WTC11 (cell line): ENCODE results near the gene TNS3. TPM values are rescaled to one million over a fixed set of nuclear protein-coding genes. Genes with fewer than 3 reads are reported as not detected.

ENCODE experiments used
- ATAC-seq: fragments of 200-7000 bp; cut with Tn5 transposase; 2 replicates; pipeline ENCODE4 v1.10.0; 2021; ENCODE audit warnings: mild to moderate bottlenecking, moderate library complexity
- CTCF ChIA-PET: fragments of 300-600 bp; sonication (Branson Sonifier 250); formaldehyde crosslinking; loops from one replicate; lab custom pipeline; 2021; ENCODE audit warnings: antibody characterized with exemption; lab: Charles Lee
- POLR2A ChIA-PET: fragments of 350-600 bp; sonication (Branson Sonifier 250); formaldehyde crosslinking; loops from one replicate; lab custom pipeline; 2021; ENCODE audit warnings: antibody characterized with exemption; lab: Charles Lee
- DNase-seq: peaks from one replicate; pipeline ENCODE4 v3.0.0; 2021; ENCODE audit warnings: low spot score
- H3K27ac Mint-ChIP-seq: 2 replicates; pipeline ENCODE4 v1.8.0; 2021; ENCODE audit warnings: mixed read lengths
- H3K27me3 Mint-ChIP-seq: 2 replicates; pipeline ENCODE4 v1.8.0; 2021; ENCODE audit warnings: low read depth, mild to moderate bottlenecking, moderate library complexity, mixed read lengths
- H3K36me3 Mint-ChIP-seq: 2 replicates; pipeline ENCODE4 v1.8.0; 2021; ENCODE audit warnings: mixed read lengths
- H3K4me1 Mint-ChIP-seq: 2 replicates; pipeline ENCODE4 v1.8.0; 2022; ENCODE audit warnings: mixed read lengths
- H3K4me3 Mint-ChIP-seq: 2 replicates; pipeline ENCODE4 v1.8.0; 2021; ENCODE audit warnings: mild to moderate bottlenecking, moderate library complexity, mixed read lengths
- H3K9me3 Mint-ChIP-seq: 2 replicates; pipeline ENCODE4 v1.8.0; 2021; ENCODE audit warnings: mixed read lengths
- AFF4 ChIP-seq: sonication (generic); formaldehyde crosslinking; IDR thresholded peaks from 2 replicates; pipeline ENCODE4 v1.8.1; 2023; ENCODE audit warnings: mild to moderate bottlenecking, missing genetic modification reagents, borderline replicate concordance
- CREB1 ChIP-seq: sonication (generic); formaldehyde crosslinking; IDR thresholded peaks from 2 replicates; pipeline ENCODE4 v1.8.0; 2023; ENCODE audit warnings: mild to moderate bottlenecking, missing genetic modification reagents
- E2F1 ChIP-seq: sonication (generic); formaldehyde crosslinking; IDR thresholded peaks from 2 replicates; pipeline ENCODE4 v1.8.0; 2022; ENCODE audit warnings: mild to moderate bottlenecking, missing genetic modification reagents
- ELF4 ChIP-seq: sonication (generic); formaldehyde crosslinking; IDR thresholded peaks from 2 replicates; pipeline ENCODE4 v1.8.1; 2022; ENCODE audit warnings: low read depth, mild to moderate bottlenecking, moderate library complexity, missing genetic modification reagents
- ESRRA ChIP-seq: sonication (generic); formaldehyde crosslinking; IDR thresholded peaks from 2 replicates; pipeline ENCODE4 v1.8.1; 2022; ENCODE audit warnings: mild to moderate bottlenecking, missing genetic modification reagents, borderline replicate concordance
- FOXJ3 ChIP-seq: sonication (generic); formaldehyde crosslinking; IDR thresholded peaks from 2 replicates; pipeline ENCODE4 v1.9.0; 2021; ENCODE audit warnings: missing genetic modification reagents, mild to moderate bottlenecking, borderline replicate concordance
- FOXP1 ChIP-seq: sonication (generic); formaldehyde crosslinking; IDR thresholded peaks from 2 replicates; pipeline ENCODE4 v1.8.0; 2022; ENCODE audit warnings: missing genetic modification reagents, mild to moderate bottlenecking, moderate library complexity, borderline replicate concordance
- GABPB1 ChIP-seq: sonication (generic); formaldehyde crosslinking; IDR thresholded peaks from 2 replicates; pipeline ENCODE4 v1.8.1; 2023; ENCODE audit warnings: mild to moderate bottlenecking, missing genetic modification reagents
- NFATC4 ChIP-seq: fragments of 250-450 bp; sonication (Bioruptor Pico); IDR thresholded peaks from 2 replicates; pipeline ENCODE4 v1.9.0; 2021; ENCODE audit warnings: mild to moderate bottlenecking
- NR2C2 ChIP-seq: sonication (generic); formaldehyde crosslinking; IDR thresholded peaks from 2 replicates; pipeline ENCODE4 v1.8.0; 2022; ENCODE audit warnings: mild to moderate bottlenecking, missing genetic modification reagents
- OVOL2 ChIP-seq: fragments of 250-450 bp; sonication (Bioruptor Pico); IDR thresholded peaks from 2 replicates; pipeline ENCODE4 v1.9.0; 2021; ENCODE audit warnings: mild to moderate bottlenecking, borderline replicate concordance
- ZNF138 ChIP-seq: sonication (generic); formaldehyde crosslinking; conservative IDR thresholded peaks from 2 replicates; pipeline ENCODE4 v1.8.1; 2022; ENCODE audit warnings: mild to moderate bottlenecking, moderate library complexity, missing genetic modification reagents
- ZNF281 ChIP-seq: sonication (generic); formaldehyde crosslinking; IDR thresholded peaks from 2 replicates; pipeline ENCODE4 v1.8.0; 2023; ENCODE audit warnings: mild to moderate bottlenecking, missing genetic modification reagents
- ZNF416 ChIP-seq: fragments of 250-450 bp; sonication (Bioruptor Pico); IDR thresholded peaks from 2 replicates; pipeline ENCODE4 v1.9.0; 2021; ENCODE audit warnings: mild to moderate bottlenecking, inconsistent platforms
- total RNA-seq: library from RNA; stranded (reverse); gene quantifications from 3 replicates; pipeline ENCODE4 v1.2.3, GENCODE V29; 2021
- TF ChIP-seq, protein P1 (sequence below): sonication (generic); formaldehyde crosslinking; IDR thresholded peaks from 2 replicates; pipeline ENCODE4 v1.8.1; 2023; ENCODE audit warnings: mild to moderate bottlenecking, moderate library complexity, missing genetic modification reagents
- TF ChIP-seq, protein P2 (sequence below): sonication (generic); formaldehyde crosslinking; IDR thresholded peaks from 2 replicates; pipeline ENCODE4 v1.8.1; 2022; ENCODE audit warnings: low read depth, mild to moderate bottlenecking, moderate library complexity, missing genetic modification reagents, borderline replicate concordance
- TF ChIP-seq, protein P3 (sequence below): sonication (generic); formaldehyde crosslinking; IDR thresholded peaks from 2 replicates; pipeline ENCODE4 v1.8.1; 2023; ENCODE audit warnings: mild to moderate bottlenecking, missing genetic modification reagents, moderate library complexity
- TF ChIP-seq, protein P4 (sequence below): fragments of 250-450 bp; sonication (Bioruptor Pico); IDR thresholded peaks from 2 replicates; pipeline ENCODE4 v1.9.0; 2021; ENCODE audit warnings: mild to moderate bottlenecking, borderline replicate concordance

The TNS3 gene
- total RNA-seq, 1 experiment from 2014 or later: 37.7 TPM

- H3K4me3 Mint-ChIP-seq: no peak overlapping the region
- no peaks in the 10 kb centered on the region for H3K27me3 Mint-ChIP-seq
- H3K4me1 Mint-ChIP-seq: peaks cover 20% of the 10 kb centered on the region
- no peak for ATAC-seq
- H3K36me3 Mint-ChIP-seq: peaks cover 17% of the 10 kb centered on the region
- peaks cover 6% of the 10 kb centered on the region; the same call in 1 of the 2 replicates for H3K9me3 Mint-ChIP-seq
- CTCF ChIA-PET: interaction anchor here (1.1 kb wide), 1 partner anchor 56 kb away, joined by 4 read pairs; no protein-coding TSS in a partner anchor
- POLR2A ChIA-PET: no interaction called here
- TF ChIP-seq, protein P1, sequence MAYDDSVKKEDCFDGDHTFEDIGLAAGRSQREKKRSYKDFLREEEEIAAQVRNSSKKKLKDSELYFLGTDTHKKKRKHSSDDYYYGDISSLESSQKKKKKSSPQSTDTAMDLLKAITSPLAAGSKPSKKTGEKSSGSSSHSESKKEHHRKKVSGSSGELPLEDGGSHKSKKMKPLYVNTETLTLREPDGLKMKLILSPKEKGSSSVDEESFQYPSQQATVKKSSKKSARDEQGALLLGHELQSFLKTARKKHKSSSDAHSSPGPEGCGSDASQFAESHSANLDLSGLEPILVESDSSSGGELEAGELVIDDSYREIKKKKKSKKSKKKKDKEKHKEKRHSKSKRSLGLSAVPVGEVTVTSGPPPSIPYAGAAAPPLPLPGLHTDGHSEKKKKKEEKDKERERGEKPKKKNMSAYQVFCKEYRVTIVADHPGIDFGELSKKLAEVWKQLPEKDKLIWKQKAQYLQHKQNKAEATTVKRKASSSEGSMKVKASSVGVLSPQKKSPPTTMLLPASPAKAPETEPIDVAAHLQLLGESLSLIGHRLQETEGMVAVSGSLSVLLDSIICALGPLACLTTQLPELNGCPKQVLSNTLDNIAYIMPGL (CRISPR knock-in tag): no peak
- TF ChIP-seq ZNF138 (CRISPR knock-in tag) (no peak), E2F1 (no peak), AFF4 (no peak), NFATC4 (CRISPR knock-in tag) (no peak), ESRRA (no peak), OVOL2 (CRISPR knock-in tag) (no peak), FOXJ3 (no peak), ELF4 (CRISPR knock-in tag) (no peak), NR2C2 (CRISPR knock-in tag) (no peak), ZNF416 (CRISPR knock-in tag) (no peak), FOXP1 (CRISPR knock-in tag) (no peak), ZNF281 (CRISPR knock-in tag) (no peak), GABPB1 (CRISPR knock-in tag) (no peak), CREB1 (CRISPR knock-in tag) (no peak)
- TF ChIP-seq, protein P2, sequence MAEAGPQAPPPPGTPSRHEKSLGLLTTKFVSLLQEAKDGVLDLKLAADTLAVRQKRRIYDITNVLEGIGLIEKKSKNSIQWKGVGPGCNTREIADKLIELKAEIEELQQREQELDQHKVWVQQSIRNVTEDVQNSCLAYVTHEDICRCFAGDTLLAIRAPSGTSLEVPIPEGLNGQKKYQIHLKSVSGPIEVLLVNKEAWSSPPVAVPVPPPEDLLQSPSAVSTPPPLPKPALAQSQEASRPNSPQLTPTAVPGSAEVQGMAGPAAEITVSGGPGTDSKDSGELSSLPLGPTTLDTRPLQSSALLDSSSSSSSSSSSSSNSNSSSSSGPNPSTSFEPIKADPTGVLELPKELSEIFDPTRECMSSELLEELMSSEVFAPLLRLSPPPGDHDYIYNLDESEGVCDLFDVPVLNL (CRISPR knock-in tag): no peak
- TF ChIP-seq, protein P3, sequence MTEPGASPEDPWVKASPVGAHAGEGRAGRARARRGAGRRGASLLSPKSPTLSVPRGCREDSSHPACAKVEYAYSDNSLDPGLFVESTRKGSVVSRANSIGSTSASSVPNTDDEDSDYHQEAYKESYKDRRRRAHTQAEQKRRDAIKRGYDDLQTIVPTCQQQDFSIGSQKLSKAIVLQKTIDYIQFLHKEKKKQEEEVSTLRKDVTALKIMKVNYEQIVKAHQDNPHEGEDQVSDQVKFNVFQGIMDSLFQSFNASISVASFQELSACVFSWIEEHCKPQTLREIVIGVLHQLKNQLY (CRISPR knock-in tag): no peak
- TF ChIP-seq, protein P4, sequence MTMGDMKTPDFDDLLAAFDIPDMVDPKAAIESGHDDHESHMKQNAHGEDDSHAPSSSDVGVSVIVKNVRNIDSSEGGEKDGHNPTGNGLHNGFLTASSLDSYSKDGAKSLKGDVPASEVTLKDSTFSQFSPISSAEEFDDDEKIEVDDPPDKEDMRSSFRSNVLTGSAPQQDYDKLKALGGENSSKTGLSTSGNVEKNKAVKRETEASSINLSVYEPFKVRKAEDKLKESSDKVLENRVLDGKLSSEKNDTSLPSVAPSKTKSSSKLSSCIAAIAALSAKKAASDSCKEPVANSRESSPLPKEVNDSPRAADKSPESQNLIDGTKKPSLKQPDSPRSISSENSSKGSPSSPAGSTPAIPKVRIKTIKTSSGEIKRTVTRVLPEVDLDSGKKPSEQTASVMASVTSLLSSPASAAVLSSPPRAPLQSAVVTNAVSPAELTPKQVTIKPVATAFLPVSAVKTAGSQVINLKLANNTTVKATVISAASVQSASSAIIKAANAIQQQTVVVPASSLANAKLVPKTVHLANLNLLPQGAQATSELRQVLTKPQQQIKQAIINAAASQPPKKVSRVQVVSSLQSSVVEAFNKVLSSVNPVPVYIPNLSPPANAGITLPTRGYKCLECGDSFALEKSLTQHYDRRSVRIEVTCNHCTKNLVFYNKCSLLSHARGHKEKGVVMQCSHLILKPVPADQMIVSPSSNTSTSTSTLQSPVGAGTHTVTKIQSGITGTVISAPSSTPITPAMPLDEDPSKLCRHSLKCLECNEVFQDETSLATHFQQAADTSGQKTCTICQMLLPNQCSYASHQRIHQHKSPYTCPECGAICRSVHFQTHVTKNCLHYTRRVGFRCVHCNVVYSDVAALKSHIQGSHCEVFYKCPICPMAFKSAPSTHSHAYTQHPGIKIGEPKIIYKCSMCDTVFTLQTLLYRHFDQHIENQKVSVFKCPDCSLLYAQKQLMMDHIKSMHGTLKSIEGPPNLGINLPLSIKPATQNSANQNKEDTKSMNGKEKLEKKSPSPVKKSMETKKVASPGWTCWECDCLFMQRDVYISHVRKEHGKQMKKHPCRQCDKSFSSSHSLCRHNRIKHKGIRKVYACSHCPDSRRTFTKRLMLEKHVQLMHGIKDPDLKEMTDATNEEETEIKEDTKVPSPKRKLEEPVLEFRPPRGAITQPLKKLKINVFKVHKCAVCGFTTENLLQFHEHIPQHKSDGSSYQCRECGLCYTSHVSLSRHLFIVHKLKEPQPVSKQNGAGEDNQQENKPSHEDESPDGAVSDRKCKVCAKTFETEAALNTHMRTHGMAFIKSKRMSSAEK: no peak
- H3K27ac Mint-ChIP-seq: no peak overlapping the region
- DNase-seq: no peak
Measured at GRCh38 chr7:47322731-47323130, 259.2 kb downstream of the TNS3 start.
